Testis (tissue), 3 donors: ENCODE data around the gene TMEM219. TPM values are rescaled to one million over a fixed set of nuclear protein-coding genes. Genes with fewer than 3 reads are reported as not detected.

ENCODE experiments used
- DNase-seq: peaks from one replicate; pipeline ENCODE4 v3.0.0-alpha.2; 2019
- H3K27ac ChIP-seq, 2 donors: fragments of 200-600 bp; sonication (generic); one replicate each; pipeline ENCODE4 v1.5.1; 2019
- H3K27me3 ChIP-seq: fragments of 200-600 bp; sonication (generic); one replicate; pipeline ENCODE4 v1.5.1; 2019
- H3K36me3 ChIP-seq: fragments of 200-600 bp; sonication (generic); one replicate; pipeline ENCODE4 v1.5.1; 2017; ENCODE audit warnings: low read depth; ENCODE audit errors: missing control alignments
- H3K4me1 ChIP-seq: fragments of 200-600 bp; sonication (generic); one replicate; pipeline ENCODE4 v1.5.1; 2019
- H3K4me3 ChIP-seq, 2 donors: fragments of 200-600 bp; sonication (generic); one replicate each; pipeline ENCODE4 v1.5.1; 2017 to 2019
- H3K9me3 ChIP-seq: fragments of 200-600 bp; sonication (generic); one replicate; pipeline ENCODE4 v1.5.1; 2017
- CTCF ChIP-seq, 3 experiments: fragments of 450-650 bp in 2 of 3; fragments of 200-600 bp in 1 of 3; sonication (generic) in 1 of 3; IDR thresholded peaks; one replicate each; pipeline ENCODE4 v1.5.1; 2016 to 2019; ENCODE audit warnings: antibody characterized with exemption in 3 of 3, mild to moderate bottlenecking in 2 of 3, moderate library complexity in 1 of 3
- POLR2A ChIP-seq: fragments of 450-650 bp; IDR thresholded peaks from one replicate; pipeline ENCODE4 v1.6.1; 2017; ENCODE audit warnings: antibody characterized with exemption, mild to moderate bottlenecking, moderate library complexity
- WGBS, 2 donors: methylation state at CpG; one replicate each; pipeline ENCODE4 v1.1.5; 2018; 5-methylcytosine and 5-hydroxymethylcytosine counted together
- intact Hi-C: fragments of 100-400 bp; cut with DNase I; formaldehyde crosslinking; loops from one replicate; pipeline ENCODE4 v1.15.1; 2023; ENCODE audit warnings: low total_unique reads
- polyA plus RNA-seq: library from polyadenylated mRNA; stranded (reverse); fragments of 350-450 nt; fragmentation: Illumina TruSeq; extraction: RNeasy Lipid Tissue Mini Kit (QIAGEN cat#74804); gene quantifications from one replicate; pipeline ENCODE4 v1.2.3, GENCODE V29; 2014; ENCODE audit warnings: low read depth, low replicate concordance; ENCODE audit not compliant: insufficient read depth
- total RNA-seq, 2 donors: library from RNA; depleted of rRNA; stranded (reverse); fragments of >200 nt; gene quantifications; one replicate each; pipeline ENCODE4 v1.2.3, GENCODE V29; 2016

Gene TMEM219
- total and polyA plus RNA-seq, 3 donors from 2014 or later = 160 to 280 (median 203) TPM

DNA sequence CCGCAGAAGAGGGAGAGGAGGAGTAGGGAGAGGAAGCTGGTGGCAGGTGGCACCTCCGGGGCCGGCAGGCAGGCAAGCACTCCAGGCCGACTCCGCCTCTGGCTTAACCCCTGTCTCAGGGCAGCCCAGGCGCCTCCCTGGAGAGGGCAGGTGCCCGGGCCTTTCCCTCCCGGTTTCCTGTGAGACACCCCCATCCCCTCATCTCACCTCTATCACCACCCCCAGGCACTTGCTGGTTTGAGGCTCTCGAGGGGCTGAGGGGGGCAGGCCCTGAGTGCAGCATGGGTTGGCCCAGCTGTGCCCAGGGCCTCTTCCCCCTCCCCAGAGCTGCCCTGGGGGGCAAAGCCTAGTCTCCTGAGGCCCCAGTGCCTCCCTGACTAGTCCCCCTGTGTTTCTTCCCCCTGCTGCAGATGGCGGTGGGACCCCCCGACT lies 42.9 kb downstream of the TMEM219 start:
- Histone ChIP-seq H3K4me1 (no peaks in the 10 kb centered on the region), H3K36me3 (no peaks in the 10 kb centered on the region), H3K27me3 (no peaks in the 10 kb centered on the region), H3K4me3 (no peak overlapping the region), H3K27ac (no peak overlapping the region), H3K9me3 (no peaks in the 10 kb centered on the region)
- no peak for DNase-seq
- intact Hi-C loops = no loop called here
- WGBS, 2 donors = 70 to 72% methylated on average over 2 to 11 of the region's 11 CpGs
- TF ChIP-seq POLR2A = no peak
- no peak for TF ChIP-seq CTCF (IDR thresholded peaks at IDR 0.05)

DNA sequence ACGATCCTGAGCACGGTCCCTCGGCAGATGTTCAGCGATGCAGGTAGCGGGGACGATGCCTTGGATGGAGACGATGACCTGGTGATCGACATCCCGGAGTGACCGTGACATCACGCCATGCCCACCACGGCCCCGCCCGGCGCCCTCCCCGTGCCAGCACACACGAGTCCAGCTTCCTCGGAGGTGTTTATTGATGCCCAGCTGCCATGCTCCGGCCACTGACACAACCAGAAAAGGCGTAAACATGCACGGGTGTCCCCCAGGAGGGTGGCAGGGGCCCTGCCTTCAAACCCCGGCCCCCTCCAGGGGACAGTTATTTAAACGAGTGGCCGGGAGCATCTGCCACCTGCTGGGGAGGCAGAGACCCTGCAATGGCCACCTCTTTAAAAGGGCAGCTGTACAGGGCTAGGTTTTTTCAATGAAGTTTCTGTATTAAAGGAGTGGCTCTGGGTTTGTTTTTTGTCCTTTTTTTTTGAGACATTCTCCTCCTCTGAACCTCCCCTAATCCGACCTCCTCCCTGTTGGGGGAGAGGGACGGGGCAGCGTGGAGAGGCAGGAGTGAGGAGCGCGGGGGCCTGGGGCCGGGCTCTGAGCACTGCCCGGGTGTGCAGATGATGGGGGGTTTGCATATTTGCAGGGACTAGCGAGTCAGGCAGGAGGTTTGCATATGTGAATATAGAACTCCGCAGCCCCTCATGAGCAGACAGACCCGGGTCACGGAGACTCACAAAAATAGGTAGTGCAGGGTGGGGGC lies 43.6 kb downstream of the TMEM219 start:
- no peak for DNase-seq
- intact Hi-C loops = no loop called here
- Histone ChIP-seq H3K27ac (no peak overlapping the region), H3K36me3 (no peaks in the 10 kb centered on the region), H3K4me3 (no peak overlapping the region), H3K4me1 (peaks cover 1% of the 10 kb centered on the region), H3K9me3 (no peaks in the 10 kb centered on the region), H3K27me3 (no peaks in the 10 kb centered on the region)
- TF ChIP-seq POLR2A (no peak), CTCF (IDR thresholded peaks at IDR 0.05) (peak; percentile 57 to 86 (median 69))
- 66 to 73% methylated on average over 16 to 32 of the region's 35 CpGs for WGBS, 2 donors

- H3K27me3 ChIP-seq = no peaks in the 10 kb centered on the region
- H3K9me3 ChIP-seq = no peaks in the 10 kb centered on the region
- H3K4me3 ChIP-seq = no peak overlapping the region
- no peak for DNase-seq
- H3K27ac ChIP-seq = no peak overlapping the region
- H3K4me1 ChIP-seq = peaks cover 7% of the 10 kb centered on the region
- intact Hi-C loops = no loop called here
- H3K36me3 ChIP-seq = no peaks in the 10 kb centered on the region
- WGBS, 2 donors = 92% methylated on average over 18 of the region's 18 CpGs; no CpG with 5 or more reads in 1 of the 2 donors
- TF ChIP-seq POLR2A (no peak), CTCF (IDR thresholded peaks at IDR 0.05) (no peak)
Observed at GRCh38 chr16:30006095-30006473, 44.2 kb downstream of the TMEM219 start.

DNA sequence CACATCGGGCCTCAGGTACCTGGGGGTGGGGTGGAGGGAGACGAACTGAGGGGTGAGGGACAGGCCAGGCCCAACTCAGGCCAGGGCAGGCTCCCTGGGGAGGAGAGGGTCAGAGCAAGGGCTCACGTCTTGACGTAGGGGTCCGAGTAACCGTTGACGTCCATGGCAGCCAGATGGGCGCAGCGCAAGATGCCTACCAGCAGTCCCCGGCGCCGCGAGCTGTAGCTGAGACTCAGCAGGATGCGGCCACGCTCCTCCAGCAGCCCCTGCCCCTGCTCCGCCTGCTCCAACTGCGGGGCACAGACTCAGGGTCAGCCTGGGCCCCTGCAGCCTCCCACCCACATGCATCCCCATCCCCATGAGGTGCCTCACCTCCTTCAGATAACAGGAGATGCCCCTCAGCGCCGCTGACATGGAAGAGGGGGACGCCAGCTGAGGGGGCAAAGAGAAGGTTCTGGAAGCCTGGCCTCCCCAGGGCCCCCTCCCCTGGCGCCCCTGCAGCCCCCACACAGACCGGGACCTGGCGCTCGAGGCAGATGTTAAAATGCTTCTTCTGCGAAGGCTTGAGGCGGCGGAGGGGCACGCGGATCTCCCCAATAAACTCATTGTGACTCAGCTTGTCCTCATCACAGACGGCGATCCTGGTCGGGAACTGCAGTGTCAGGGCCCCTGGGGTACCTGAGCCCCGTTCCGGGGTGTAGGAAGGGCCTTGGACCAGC lies 44.9 kb downstream of the TMEM219 start:
- Histone ChIP-seq H3K27me3 (no peaks in the 10 kb centered on the region), H3K4me1 (peaks cover 8% of the 10 kb centered on the region), H3K9me3 (no peaks in the 10 kb centered on the region), H3K4me3 (no peak overlapping the region), H3K36me3 (no peaks in the 10 kb centered on the region), H3K27ac (no peak overlapping the region)
- 85 to 89% methylated on average over 15 to 34 of the region's 34 CpGs for WGBS, 2 donors
- no peak for DNase-seq
- intact Hi-C loops = no loop called here
- no peak for TF ChIP-seq CTCF (IDR thresholded peaks at IDR 0.05)
- TF ChIP-seq POLR2A = no peak
